ENCODE results near the gene TRIM37.
"Not testable (repeated sequence)": the region's sequence is repeated elsewhere in the genome, so short reads cannot be mapped to it uniquely, and the experiment has no call there.

Gene TRIM37

GRCh38 chr17:58960068-58960467 lies 146.6 kb downstream of the TRIM37 start:
- no peak overlapping the region for H3K4me3 ChIP-seq (replicated peaks in 1 of 2; ENCODE audit: low read depth in 2 of 2, low read length in 2 of 2)
- peak; percentile 67 to 82 for DNase-seq (ENCODE audit: low read depth in 2 of 2)
- TF ChIP-seq CTCF (IDR thresholded peaks at IDR 0.05; ENCODE audit: low read depth, low read length), result peak; percentile 46

- not testable (repeated sequence) for H3K4me3 ChIP-seq (replicated peaks in 1 of 2; ENCODE audit: low read depth in 2 of 2, low read length in 2 of 2); DNase-seq (ENCODE audit: low read depth in 2 of 2)
These were observed 149.0 kb downstream of the TRIM37 start for GRCh38 chr17:58957725-58958073.

- peak; percentile 19 to 93 for DNase-seq (ENCODE audit: low read depth in 2 of 2)
- TF ChIP-seq CTCF (IDR thresholded peaks at IDR 0.05; ENCODE audit: low read depth, low read length), result no peak
- peak overlapping the region in 1 of 2 donors; percentile 15 for H3K4me3 ChIP-seq (replicated peaks in 1 of 2; ENCODE audit: low read depth in 2 of 2, low read length in 2 of 2)
These were observed 149.5 kb downstream of the TRIM37 start for GRCh38 chr17:58956997-58957724.

GRCh38 chr17:58954358-58954757 lies 152.3 kb downstream of the TRIM37 start:
- DNase-seq (ENCODE audit: low read depth in 2 of 2); H3K4me3 ChIP-seq (replicated peaks in 1 of 2; ENCODE audit: low read depth in 2 of 2, low read length in 2 of 2): not testable (repeated sequence)

- H3K4me3 ChIP-seq (replicated peaks in 1 of 2; ENCODE audit: low read depth in 2 of 2, low read length in 2 of 2), result no peak overlapping the region
- no peak for DNase-seq (ENCODE audit: low read depth in 2 of 2)
- TF ChIP-seq CTCF (IDR thresholded peaks at IDR 0.05; ENCODE audit: low read depth, low read length), result no peak
These were observed 158.9 kb downstream of the TRIM37 start for GRCh38 chr17:58947824-58948223.

GRCh38 chr17:58947411-58947810 lies 159.3 kb downstream of the TRIM37 start:
- no peak for DNase-seq (ENCODE audit: low read depth in 2 of 2)
- no peak for TF ChIP-seq CTCF (IDR thresholded peaks at IDR 0.05; ENCODE audit: low read depth, low read length)
- H3K4me3 ChIP-seq (replicated peaks in 1 of 2; ENCODE audit: low read depth in 2 of 2, low read length in 2 of 2), result no peak overlapping the region

- H3K4me3 ChIP-seq (replicated peaks in 1 of 2; ENCODE audit: low read depth in 2 of 2, low read length in 2 of 2), result no peak overlapping the region
- TF ChIP-seq CTCF (IDR thresholded peaks at IDR 0.05; ENCODE audit: low read depth, low read length), result no peak
- no peak for DNase-seq (ENCODE audit: low read depth in 2 of 2)
These were observed 162.5 kb downstream of the TRIM37 start for GRCh38 chr17:58944166-58944565.

- H3K4me3 ChIP-seq (replicated peaks in 1 of 2; ENCODE audit: low read depth in 2 of 2, low read length in 2 of 2), result no peak overlapping the region
- DNase-seq (ENCODE audit: low read depth in 2 of 2), result no peak
- TF ChIP-seq CTCF (IDR thresholded peaks at IDR 0.05; ENCODE audit: low read depth, low read length), result no peak
These were observed 170.4 kb downstream of the TRIM37 start for GRCh38 chr17:58936295-58936694.
